Left colon (tissue), 2 donors: ENCODE data around the gene DCN. TPM values are rescaled to one million over a fixed set of nuclear protein-coding genes. Genes with fewer than 3 reads are reported as not detected.

Experiments used
- ATAC-seq: fragments of 200-7000 bp; cut with Tn5 transposase; one replicate; pipeline ENCODE4 v1.9.1; 2020; ENCODE audit warnings: mild to moderate bottlenecking, moderate library complexity
- DNase-seq, 2 donors: peaks; one replicate each; pipeline ENCODE4 v3.0.0-alpha.2; 2020
- intact Hi-C, 2 donors: fragments of 100-400 bp; cut with DNase I in 1 of 2; cut with micrococcal nuclease in 1 of 2; formaldehyde crosslinking; loops; one replicate each; pipeline versions ENCODE4 v1.11.2 to v1.14.0; 2022; cut with DNase I, micrococcal nuclease
- total RNA-seq, 2 donors: library from RNA; stranded (reverse); fragmentation: NEBNext Ultra II Directional; extraction: Animal tissue kit (Norgen Biotek cat#: 25700); gene quantifications; one replicate each; pipeline ENCODE4 v1.2.1, GENCODE V29; 2021
- donor health status: DM: no; HTN: no; CAD: no.
- donor health status: DM: yes; HTN: yes; CAD: no.

Gene DCN
- total RNA-seq, 2 donors from 2014 or later = 145 to 315 TPM

DNA sequence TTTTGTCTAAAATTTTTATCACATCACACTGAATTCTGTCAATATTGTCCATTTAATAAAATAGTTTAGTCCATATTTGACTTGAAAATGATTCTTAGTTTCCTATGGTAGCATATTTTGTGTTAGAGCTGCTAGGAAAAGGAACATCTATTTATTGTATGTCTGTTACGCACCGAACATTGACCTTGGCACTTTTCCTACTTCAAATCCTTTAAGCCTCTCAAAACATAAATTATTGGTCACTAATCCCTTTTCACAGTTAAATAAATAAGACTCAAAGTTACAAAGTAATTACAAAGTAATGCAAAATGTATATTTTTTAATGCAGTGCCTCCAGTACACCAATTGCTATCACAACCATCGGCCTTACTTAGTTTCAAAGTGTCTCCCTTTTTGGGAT is 28.5 kb downstream of the DCN start:
- ATAC-seq = no peak
- intact Hi-C loops = no loop called here
- no peak for DNase-seq

GRCh38 chr12:91144053-91144452 is 38.6 kb downstream of the DCN start:
- DNase-seq = no peak
- intact Hi-C loops = no loop called here
- ATAC-seq = peak; percentile 52

DNA sequence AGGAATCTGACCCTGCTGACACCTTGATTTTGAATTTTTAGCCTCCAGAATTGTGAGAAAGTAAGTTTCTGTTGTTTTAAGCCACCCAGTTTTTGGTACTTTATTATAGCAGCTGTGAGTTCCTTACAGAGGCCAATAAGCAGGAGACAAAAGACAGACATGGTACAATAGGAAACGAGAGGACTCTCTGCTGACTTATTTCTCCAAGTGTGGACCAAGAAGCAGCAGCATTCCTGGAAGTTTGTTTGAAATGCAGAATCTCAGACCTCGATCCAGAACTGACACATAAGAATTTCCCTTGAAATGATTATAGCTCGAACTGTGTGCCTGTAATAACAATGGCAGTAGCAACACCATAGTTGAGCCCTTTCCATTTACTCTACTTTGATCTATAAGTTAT is 39.4 kb downstream of the DCN start:
- DNase-seq = no peak
- no peak for ATAC-seq

DNA sequence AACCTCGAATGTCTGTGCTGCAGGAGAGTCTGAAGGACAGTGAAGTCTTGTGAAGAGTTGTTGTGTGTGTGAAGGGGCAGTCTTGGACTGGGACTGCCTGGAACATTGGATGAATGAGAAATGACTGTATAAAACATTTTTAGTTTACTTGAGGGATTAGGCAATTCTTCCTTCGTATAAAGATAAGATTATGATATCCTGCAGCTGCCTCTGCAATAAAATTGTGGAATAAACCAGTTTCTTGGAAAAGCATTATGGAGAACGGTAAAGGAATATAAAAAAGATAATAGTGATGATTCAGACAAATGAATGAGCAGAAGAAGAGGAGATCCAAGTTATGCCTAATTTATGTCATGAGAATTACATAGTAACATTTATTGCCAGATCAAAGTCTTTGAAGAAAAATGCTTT is 40.4 kb downstream of the DCN start:
- ATAC-seq = no peak
- DNase-seq = no peak
- intact Hi-C loops = no loop called here

More for the DNA sequence above, 39.4 kb downstream of the DCN start:
- intact Hi-C loops = no loop called here

DNA sequence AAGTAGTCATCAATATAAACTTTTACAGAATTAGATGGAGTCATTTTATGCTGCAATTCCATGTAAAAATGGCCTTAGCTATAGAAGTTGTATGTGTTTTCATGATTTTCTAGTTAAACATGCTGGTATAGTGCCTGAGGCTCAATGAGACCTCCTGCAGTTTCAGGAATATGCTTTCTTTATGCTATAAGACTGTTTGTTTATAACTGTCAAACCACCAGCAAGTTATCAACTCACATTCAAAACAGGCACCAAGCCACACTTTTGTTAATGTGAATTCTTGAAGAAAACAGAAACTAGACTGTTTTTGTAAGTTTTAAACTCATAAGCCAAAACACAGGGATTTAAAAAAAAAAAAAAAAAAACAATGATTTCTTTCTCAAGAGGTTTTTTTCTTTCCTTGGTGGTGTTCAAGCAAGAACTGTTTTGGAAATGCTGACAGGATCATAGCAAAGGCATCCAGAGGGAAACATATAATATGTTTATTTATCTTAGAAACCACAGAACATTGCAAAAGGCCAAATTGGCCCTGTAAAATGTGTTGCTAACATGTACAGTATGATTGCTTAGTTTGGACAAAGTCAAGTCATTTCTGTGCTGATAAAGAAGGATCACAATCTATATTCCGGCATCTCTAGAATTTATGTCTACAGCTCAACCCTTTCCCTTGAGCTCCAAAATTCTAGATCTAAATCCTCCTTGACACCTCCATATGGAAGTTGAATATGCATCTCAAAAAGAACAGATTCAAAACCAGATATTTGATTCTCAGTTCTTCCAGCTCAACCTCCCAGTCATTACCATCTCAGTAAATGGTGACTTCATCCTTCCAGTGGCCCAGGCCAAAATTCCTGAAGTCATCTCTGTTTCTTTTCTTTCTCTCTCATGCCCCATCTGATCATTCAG is 42.3 kb downstream of the DCN start:
- intact Hi-C loops = no loop called here
- DNase-seq (no peak), ATAC-seq (no peak)

- intact Hi-C loops = no loop called here
- ATAC-seq = no peak
- DNase-seq = no peak
Measured at GRCh38 chr12:91139286-91139685, 43.3 kb downstream of the DCN start.

GRCh38 chr12:91138337-91138920 is 44.2 kb downstream of the DCN start:
- peak in 1 of 2 donors; percentile 29 for DNase-seq
- peak; percentile 26 for ATAC-seq
- intact Hi-C loops = no loop called here

GRCh38 chr12:91133871-91134270 is 48.7 kb downstream of the DCN start:
- DNase-seq (no peak), ATAC-seq (no peak)
- intact Hi-C loops = no loop called here

- intact Hi-C loops = no loop called here
- no peak for ATAC-seq
Measured at GRCh38 chr12:91129662-91130362, 52.8 kb downstream of the DCN start.

GRCh38 chr12:91127751-91128150 is 54.9 kb downstream of the DCN start:
- DNase-seq = no peak
- ATAC-seq = peak; percentile 99
- intact Hi-C loops = no loop called here

More at GRCh38 chr12:91129662-91130362, 52.8 kb downstream of the DCN start:
- DNase-seq = no peak

DNA sequence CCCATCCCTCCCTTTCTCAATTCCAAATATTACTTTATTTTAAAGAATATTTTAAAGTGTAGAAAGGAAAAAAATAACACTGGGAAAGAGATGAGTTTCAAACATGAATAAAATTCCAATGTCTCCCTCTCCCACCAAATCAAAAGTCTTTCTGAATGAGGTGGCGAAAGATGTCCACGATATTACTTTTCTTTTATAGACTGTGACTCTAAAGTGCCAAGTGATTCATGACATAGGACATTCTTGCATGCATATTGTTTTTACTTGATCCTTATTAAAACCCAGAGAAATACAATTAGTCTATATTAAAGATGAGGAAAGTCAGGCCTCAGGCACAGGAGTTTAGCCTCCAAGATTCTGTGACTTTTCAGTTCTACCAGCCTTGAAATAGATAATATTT is 55.3 kb downstream of the DCN start:
- no peak for DNase-seq
- intact Hi-C loops = no loop called here
- ATAC-seq = peak; percentile 34

DNA sequence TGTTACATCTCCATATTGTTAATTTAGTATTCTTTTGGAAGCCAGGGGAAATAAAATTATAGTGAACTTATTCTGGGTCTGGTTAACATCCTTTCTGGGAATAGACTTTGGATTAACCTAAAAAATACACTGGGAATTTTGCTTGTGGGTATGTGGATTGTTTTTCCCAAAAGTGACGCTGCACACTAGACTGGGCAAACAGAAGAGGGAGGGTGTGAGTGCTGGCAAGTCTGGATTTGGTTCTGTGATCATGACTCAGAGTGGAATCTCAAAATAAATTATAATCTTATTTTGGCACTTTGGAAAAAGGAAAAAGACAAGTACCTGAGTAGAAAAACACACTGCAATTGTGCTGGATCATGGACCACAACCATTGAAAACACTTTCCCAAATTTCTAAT is 56.1 kb downstream of the DCN start:
- ATAC-seq (no peak), DNase-seq (no peak)
- intact Hi-C loops = no loop called here

DNA sequence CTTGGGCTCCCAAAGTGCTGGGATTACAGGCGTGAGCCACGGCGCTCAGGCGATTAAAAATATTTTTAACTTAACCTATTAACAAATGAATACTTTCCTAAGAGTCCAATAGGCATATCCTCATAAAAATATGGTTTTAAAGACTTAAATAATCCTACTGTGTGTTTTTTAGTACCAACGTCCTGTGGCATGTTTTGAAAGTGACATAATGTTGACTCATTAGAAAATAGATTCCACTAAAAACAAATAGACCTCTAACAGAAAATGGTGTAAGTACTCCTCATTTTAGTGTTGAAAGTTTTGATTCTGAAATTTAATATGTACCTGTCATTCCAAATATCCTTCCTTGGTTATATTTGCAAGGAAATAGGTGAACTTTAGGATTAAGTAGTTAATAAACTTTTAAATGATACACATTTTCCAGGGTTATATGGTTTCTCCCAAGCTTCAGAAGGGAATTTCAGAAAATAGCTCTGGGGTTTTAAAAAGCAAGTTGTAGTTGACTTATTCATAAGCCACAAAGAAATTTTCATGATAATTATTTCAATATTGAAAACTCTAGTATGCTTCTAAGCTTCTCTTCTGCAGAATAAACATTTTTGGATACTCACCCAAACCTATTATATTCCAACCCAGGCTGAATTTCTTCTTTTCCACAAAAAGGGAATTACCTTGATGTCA is 59.2 kb downstream of the DCN start:
- DNase-seq (no peak), ATAC-seq (no peak)
- intact Hi-C loops = no loop called here

- ATAC-seq = no peak
- intact Hi-C loops = no loop called here
- no peak for DNase-seq
Measured at GRCh38 chr12:91120781-91121180, 61.8 kb downstream of the DCN start.

DNA sequence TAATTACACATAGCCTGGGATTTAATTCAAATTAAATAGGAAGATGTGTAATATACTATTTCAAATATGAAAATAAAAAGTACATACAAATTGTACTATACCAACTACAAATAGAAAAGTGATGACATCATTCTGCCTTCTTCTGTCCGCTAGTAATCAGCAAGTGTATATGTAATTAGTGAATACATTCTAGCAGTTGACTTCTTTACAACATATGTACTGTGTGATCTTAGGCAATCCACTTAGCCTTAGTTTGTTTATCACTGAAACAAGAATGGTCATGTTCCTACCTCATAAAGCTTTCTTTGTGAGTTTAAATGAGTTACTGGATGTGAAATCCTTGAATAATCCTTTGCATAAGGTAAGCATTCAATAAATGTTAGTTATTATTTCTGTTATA is 63.5 kb downstream of the DCN start:
- ATAC-seq (no peak), DNase-seq (no peak)
- intact Hi-C loops = no loop called here

GRCh38 chr12:91113621-91114020 is 69.0 kb downstream of the DCN start:
- ATAC-seq = no peak

GRCh38 chr12:91111366-91112325 is 71.0 kb downstream of the DCN start, which contains the start of gene LUM:
TSS of gene LUM (minus strand) at chr12:91111494. CDS start at chr12:91108979, 2,515 bp downstream.
- intact Hi-C loops = no loop called here
- ATAC-seq (no peak), DNase-seq (no peak)

More at GRCh38 chr12:91113621-91114020, 69.0 kb downstream of the DCN start:
- intact Hi-C loops = no loop called here
- no peak for DNase-seq

DNA sequence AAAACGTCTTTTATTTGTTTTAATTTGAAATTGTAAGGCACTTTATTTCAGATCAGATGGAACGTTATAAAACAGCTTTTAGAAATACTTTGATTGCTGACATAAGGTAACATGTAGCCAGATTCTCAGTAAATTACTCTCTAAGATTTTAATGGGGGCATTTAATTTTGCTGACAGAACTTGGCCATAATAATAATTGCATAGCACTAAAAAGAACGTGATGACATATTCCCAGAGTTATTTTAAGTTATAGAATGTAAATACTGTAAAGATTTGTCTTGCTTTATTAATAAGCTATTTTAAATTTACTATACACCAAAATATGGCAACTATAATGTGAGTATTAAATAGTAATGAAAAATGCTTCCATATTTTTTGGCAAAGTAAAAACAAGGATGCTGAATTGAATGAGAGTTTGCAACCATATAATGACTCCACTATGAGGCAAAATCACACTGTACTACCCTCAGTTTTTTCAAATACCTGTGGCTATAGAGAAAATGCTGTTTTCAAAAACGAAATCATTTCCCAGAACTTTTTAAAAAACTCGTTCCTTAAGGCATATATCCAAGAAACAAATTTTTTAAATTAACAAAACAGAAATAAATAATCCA is 72.2 kb downstream of the DCN start:
- no peak for ATAC-seq
- intact Hi-C loops = no loop called here
- DNase-seq = no peak
